Stimulated activated naive CD8-positive, alpha-beta T cell treated with anti-CD3 and anti-CD28 coated beads, Interleukin-15, Interleukin-2, amounts not matched to agents 100 U/mL and 50 U/mL, for 24 hours (primary cell): ENCODE measurements around the gene TPD52L1.
"Not testable (repeated sequence)": the region's sequence is repeated elsewhere in the genome, so short reads cannot be mapped to it uniquely, and the experiment has no call there.

ENCODE experiments used
- ATAC-seq: fragments of 150-1000 bp; cut with Tn5 transposase; one replicate; pipeline ENCODE4 v1.10.0; 2021
- DNase-seq: peaks from one replicate; pipeline ENCODE4 v3.0.0; 2021

Gene TPD52L1

GRCh38 chr6:125142618-125143017, 11.0 kb upstream of the TPD52L1 start:
- ATAC-seq (no peak), DNase-seq (no peak)

- ATAC-seq: no peak
- no peak for DNase-seq
Observed at GRCh38 chr6:125144822-125145221, 8.8 kb upstream of the TPD52L1 start.

GRCh38 chr6:125149256-125150144, 4.1 kb upstream of the TPD52L1 start:
- no peak for DNase-seq
- no peak for ATAC-seq

GRCh38 chr6:125151700-125152099, 1.9 kb upstream of the TPD52L1 start:
- no peak for ATAC-seq
- DNase-seq: no peak

GRCh38 chr6:125154118-125154760, 666 bp downstream of the TPD52L1 start:
- no peak for ATAC-seq
- no peak for DNase-seq

- no peak for ATAC-seq
- peak; percentile 12 for DNase-seq
Observed at GRCh38 chr6:125154761-125155135, 1.2 kb downstream of the TPD52L1 start.

GRCh38 chr6:125155344-125155743, 1.8 kb downstream of the TPD52L1 start:
- no peak for ATAC-seq

GRCh38 chr6:125156496-125156895, 2.9 kb downstream of the TPD52L1 start:
- ATAC-seq (no peak), DNase-seq (no peak)

More at GRCh38 chr6:125155344-125155743, 1.8 kb downstream of the TPD52L1 start:
- no peak for DNase-seq

GRCh38 chr6:125157280-125157679, 3.7 kb downstream of the TPD52L1 start:
- no peak for DNase-seq
- no peak for ATAC-seq

- ATAC-seq: no peak
- no peak for DNase-seq
Observed at GRCh38 chr6:125157725-125158124, 4.2 kb downstream of the TPD52L1 start.

- DNase-seq, ATAC-seq: not testable (repeated sequence)
Observed at GRCh38 chr6:125163339-125163738, 9.8 kb downstream of the TPD52L1 start.

- DNase-seq (no peak), ATAC-seq (no peak)
Observed at GRCh38 chr6:125163811-125164210, 10.2 kb downstream of the TPD52L1 start.

- DNase-seq: no peak
- ATAC-seq: no peak
Observed at GRCh38 chr6:125164696-125165095, 11.1 kb downstream of the TPD52L1 start.

- no peak for DNase-seq
- ATAC-seq: no peak
Observed at GRCh38 chr6:125165256-125165655, 11.7 kb downstream of the TPD52L1 start.

GRCh38 chr6:125165776-125166175, 12.2 kb downstream of the TPD52L1 start:
- DNase-seq (no peak), ATAC-seq (no peak)

GRCh38 chr6:125166711-125167110, 13.1 kb downstream of the TPD52L1 start:
- DNase-seq: no peak
- no peak for ATAC-seq

- DNase-seq (no peak), ATAC-seq (no peak)
Observed at GRCh38 chr6:125167579-125167978, 14.0 kb downstream of the TPD52L1 start.

- DNase-seq (no peak), ATAC-seq (no peak)
Observed at GRCh38 chr6:125169058-125169457, 15.5 kb downstream of the TPD52L1 start.

- no peak for ATAC-seq
- no peak for DNase-seq
Observed at GRCh38 chr6:125169522-125169921, 15.9 kb downstream of the TPD52L1 start.

- ATAC-seq (no peak), DNase-seq (no peak)
Observed at GRCh38 chr6:125170376-125170775, 16.8 kb downstream of the TPD52L1 start.

- DNase-seq (no peak), ATAC-seq (no peak)
Observed at GRCh38 chr6:125173341-125174095, 19.9 kb downstream of the TPD52L1 start.

- DNase-seq: no peak
- ATAC-seq: no peak
Observed at GRCh38 chr6:125174626-125175025, 21.1 kb downstream of the TPD52L1 start.
